ENCODE results near the gene KRT23. TPM values are rescaled to one million over a fixed set of nuclear protein-coding genes. Genes with fewer than 3 reads are reported as not detected.

KRT23 gene
- total and polyA plus RNA-seq, 8 donors, result 1.1 to 2.6 TPM; not detected in 6

DNA sequence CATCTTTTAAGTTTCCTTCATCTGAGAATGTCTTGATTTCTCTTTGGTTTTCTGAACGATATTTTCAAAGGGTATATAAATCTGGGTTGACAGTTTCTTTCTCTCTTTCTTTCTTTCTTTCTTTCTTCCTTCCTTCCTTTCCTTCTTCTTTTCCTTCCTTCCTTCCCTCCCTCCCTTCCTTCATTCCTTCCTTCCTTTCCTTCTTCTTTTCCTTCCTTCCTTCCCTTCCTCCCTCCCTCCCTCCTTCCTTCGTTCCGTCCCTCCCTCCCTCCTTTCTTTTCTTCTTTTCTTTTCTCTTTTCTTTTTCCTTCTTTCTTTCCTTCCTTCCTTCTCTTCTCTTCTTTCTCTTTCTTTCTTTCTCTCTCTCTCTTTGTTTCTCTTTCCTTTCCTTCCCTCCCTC, 36.9 kb upstream of the KRT23 start:
- Histone ChIP-seq H3K27me3 (peaks cover 0 to 12% (median 0%) of the 10 kb centered on the region in 3 donors), H3K4me3 (no peak overlapping the region), H3K36me3 (no peaks in the 10 kb centered on the region), H3K4me1 (no peaks in the 10 kb centered on the region), H3K9me3 (no peaks in the 10 kb centered on the region), H3K27ac (no peak overlapping the region)
- TF ChIP-seq, protein P1, sequence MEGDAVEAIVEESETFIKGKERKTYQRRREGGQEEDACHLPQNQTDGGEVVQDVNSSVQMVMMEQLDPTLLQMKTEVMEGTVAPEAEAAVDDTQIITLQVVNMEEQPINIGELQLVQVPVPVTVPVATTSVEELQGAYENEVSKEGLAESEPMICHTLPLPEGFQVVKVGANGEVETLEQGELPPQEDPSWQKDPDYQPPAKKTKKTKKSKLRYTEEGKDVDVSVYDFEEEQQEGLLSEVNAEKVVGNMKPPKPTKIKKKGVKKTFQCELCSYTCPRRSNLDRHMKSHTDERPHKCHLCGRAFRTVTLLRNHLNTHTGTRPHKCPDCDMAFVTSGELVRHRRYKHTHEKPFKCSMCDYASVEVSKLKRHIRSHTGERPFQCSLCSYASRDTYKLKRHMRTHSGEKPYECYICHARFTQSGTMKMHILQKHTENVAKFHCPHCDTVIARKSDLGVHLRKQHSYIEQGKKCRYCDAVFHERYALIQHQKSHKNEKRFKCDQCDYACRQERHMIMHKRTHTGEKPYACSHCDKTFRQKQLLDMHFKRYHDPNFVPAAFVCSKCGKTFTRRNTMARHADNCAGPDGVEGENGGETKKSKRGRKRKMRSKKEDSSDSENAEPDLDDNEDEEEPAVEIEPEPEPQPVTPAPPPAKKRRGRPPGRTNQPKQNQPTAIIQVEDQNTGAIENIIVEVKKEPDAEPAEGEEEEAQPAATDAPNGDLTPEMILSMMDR (IDR thresholded peaks at IDR 0.05), result no peak
- TF ChIP-seq POLR2AphosphoS5 (IDR thresholded peaks at IDR 0.05), result no peak
- TF ChIP-seq EP300 (IDR thresholded peaks at IDR 0.05), result no peak
- TF ChIP-seq POLR2A (IDR thresholded peaks at IDR 0.05), result no peak
- DNase-seq, result no peak
- intact Hi-C loops (cut with DNase I; ENCODE audit: low total_unique reads), result no loop called here
- 77 to 97% (median 91%) methylated on average over 3 of the region's 3 CpGs for WGBS, 5 donors

DNA sequence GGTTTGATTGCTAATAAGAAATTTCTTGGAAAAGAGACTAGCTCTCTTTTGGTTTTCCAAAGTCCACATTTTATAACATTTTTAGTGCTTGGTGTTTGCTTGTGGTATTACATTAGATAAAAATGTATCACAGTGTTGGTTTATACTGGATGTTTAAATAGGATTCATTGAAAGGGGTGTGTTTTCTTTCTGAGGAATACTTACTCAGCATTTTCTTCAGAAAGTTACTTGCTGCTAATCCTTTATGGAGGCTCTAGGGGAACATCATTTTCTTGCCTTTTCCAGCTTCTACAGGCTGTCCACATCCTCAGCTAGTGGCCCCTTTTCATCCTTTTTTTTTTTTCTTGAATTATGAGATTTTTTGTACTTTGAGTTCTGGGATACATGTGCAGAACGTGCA, 30.1 kb upstream of the KRT23 start:
- TF ChIP-seq EP300 (IDR thresholded peaks at IDR 0.05) (no peak), POLR2AphosphoS5 (IDR thresholded peaks at IDR 0.05) (no peak), POLR2A (IDR thresholded peaks at IDR 0.05) (no peak)
- TF ChIP-seq, protein P1 (IDR thresholded peaks at IDR 0.05), result no peak
- Histone ChIP-seq H3K4me1 (no peaks in the 10 kb centered on the region), H3K9me3 (no peaks in the 10 kb centered on the region), H3K36me3 (no peaks in the 10 kb centered on the region), H3K27me3 (no peaks in the 10 kb centered on the region), H3K4me3 (no peak overlapping the region), H3K27ac (no peak overlapping the region)
- WGBS, 5 donors, result 85 to 95% (median 91%) methylated on average over 1 of the region's 1 CpG
- DNase-seq, result no peak
- intact Hi-C loops (cut with DNase I; ENCODE audit: low total_unique reads), result no loop called here

DNA sequence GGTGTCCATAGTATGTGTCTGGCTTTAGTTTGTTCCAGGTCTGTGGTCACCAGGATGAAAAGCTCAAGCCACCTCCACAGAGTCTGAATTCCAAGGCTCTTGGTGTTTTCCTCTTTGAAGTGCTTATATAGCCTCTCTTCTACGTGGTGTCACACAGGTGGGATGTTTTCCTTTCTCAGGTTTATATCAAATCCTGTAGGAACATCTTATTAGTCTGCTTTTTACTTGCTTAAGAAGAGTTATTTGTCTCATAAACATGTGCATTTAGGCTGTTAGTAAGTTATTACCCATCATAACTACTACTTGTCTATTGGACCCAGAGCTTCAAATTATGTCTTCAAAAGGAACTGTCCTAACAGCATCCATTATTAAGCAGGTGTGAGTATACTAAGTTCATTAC, 29.4 kb upstream of the KRT23 start, which contains the start of gene KRT39:
TSS of gene KRT39 (minus strand) at position 101 of the 400 bp plus-strand sequence. CDS start at position 9, 92 bp downstream.
- no peak for DNase-seq
- 21 to 70% (median 64%) methylated on average over 1 of the region's 1 CpG for WGBS, 5 donors
- H3K27ac ChIP-seq, result no peak within 1 kb of the TSS
- no peak within 1 kb of the TSS for H3K4me3 ChIP-seq
- no peaks in the 10 kb centered on the region for H3K9me3 ChIP-seq
- TF ChIP-seq POLR2AphosphoS5 (IDR thresholded peaks at IDR 0.05) (no peak), POLR2A (IDR thresholded peaks at IDR 0.05) (no peak), EP300 (IDR thresholded peaks at IDR 0.05) (no peak)
- TF ChIP-seq, protein P1 (IDR thresholded peaks at IDR 0.05), result no peak
- no peaks in the 10 kb centered on the region for H3K4me1 ChIP-seq
- no peaks in the 10 kb centered on the region for H3K36me3 ChIP-seq
- H3K27me3 ChIP-seq, result no peaks in the 10 kb centered on the region
- intact Hi-C loops (cut with DNase I; ENCODE audit: low total_unique reads), result no loop called here

DNA sequence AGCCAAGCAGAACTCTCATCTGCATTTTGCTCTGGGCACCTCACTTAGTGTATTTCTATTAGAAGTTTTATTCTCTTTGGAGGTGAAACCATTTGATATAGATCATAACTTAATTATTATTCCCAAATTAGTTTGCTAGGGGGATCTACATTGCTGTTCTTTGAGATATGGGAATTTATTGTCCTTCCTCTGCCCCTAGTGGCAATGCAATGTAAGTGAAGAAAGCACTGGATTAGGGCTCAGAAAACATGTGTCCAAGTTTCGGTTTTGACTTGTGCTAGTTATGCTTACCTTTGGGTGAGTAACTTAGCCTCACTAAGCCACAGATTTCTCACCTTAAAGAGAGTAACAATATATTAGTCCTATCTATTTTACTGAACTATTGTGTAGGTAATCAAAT, 26.4 kb upstream of the KRT23 start:
- 17 to 42% (median 35%) methylated on average over 1 of the region's 1 CpG for WGBS, 5 donors
- Histone ChIP-seq H3K9me3 (no peaks in the 10 kb centered on the region), H3K4me3 (no peak overlapping the region), H3K27me3 (no peaks in the 10 kb centered on the region), H3K4me1 (no peaks in the 10 kb centered on the region), H3K36me3 (no peaks in the 10 kb centered on the region), H3K27ac (no peak overlapping the region)
- intact Hi-C loops (cut with DNase I; ENCODE audit: low total_unique reads), result no loop called here
- DNase-seq, result no peak
- TF ChIP-seq POLR2A (IDR thresholded peaks at IDR 0.05) (no peak), EP300 (IDR thresholded peaks at IDR 0.05) (no peak), POLR2AphosphoS5 (IDR thresholded peaks at IDR 0.05) (no peak)
- TF ChIP-seq, protein P1 (IDR thresholded peaks at IDR 0.05), result peak in 4 of 7 experiments; percentile 28 to 57 (median 47)

Measured in stomach (tissue), 9 donors.